ENCODE results near the gene RNF8. TPM values are rescaled to one million over a fixed set of nuclear protein-coding genes. Genes with fewer than 3 reads are reported as not detected.

The RNF8 gene
- total and polyA plus RNA-seq, 2 experiments from 2014 or later, result 30.6 to 30.8 TPM

DNA sequence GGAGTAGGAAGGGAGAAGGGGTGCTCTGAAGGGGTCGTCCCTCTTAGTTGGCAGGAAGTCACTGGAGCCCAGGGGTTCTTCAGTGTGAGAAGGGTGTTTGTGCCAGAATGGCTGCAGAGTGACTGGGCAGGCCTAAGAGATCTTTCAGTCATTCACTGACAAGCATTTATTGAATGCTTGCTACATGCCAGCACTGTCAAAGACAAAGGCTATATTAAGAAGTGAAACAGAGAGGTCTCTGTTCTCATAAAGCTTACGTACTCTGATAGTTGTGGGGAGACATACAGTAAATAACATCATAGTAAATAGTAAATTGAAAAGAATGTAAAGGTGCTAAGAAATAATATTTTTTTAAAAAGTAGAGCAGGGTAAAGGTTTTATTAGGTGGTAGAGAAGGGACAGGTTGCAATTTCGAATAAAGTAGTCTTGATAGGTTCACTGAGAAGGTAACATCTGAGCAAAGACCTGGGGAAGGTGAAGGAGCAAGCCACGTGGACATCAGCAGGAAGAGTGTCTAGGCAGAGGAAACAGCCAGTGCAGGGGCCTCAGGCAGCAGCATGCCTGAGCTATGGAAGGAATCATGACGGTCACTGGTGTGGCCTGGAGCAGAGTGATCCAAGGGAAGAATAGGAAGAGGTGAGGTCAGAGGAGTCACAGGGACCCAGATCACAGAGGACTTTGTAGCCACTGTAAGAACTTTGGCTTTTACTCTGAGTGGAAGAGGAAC is 36.3 kb upstream of the RNF8 start:
- Histone ChIP-seq H3K4me3 (no peak overlapping the region), H3K4me2 (no peak overlapping the region), H2AFZ (no peak overlapping the region), H3K9me2 (replicated peaks; ENCODE audit: insufficient read depth) (no peaks in the 10 kb centered on the region), H3K4me1 (ENCODE audit: insufficient read depth) (peaks cover 2% of the 10 kb centered on the region), H3K9me3 (ENCODE audit: low read depth) (no peaks in the 10 kb centered on the region), H4K20me1 (ENCODE audit: insufficient read depth, poor library complexity, severe bottlenecking) (no peaks in the 10 kb centered on the region), H3K36me3 (replicated peaks; ENCODE audit: insufficient read depth, low read depth) (no peaks in the 10 kb centered on the region), H3K27ac (no peak overlapping the region), H3K79me2 (no peaks in the 10 kb centered on the region), H3K27me3 (no peaks in the 10 kb centered on the region)
- TF ChIP-seq EZH2 (IDR thresholded peaks at IDR 0.05; ENCODE audit: borderline replicate concordance) (no peak), EZH2phosphoT487 (IDR thresholded peaks at IDR 0.05; ENCODE audit: low read depth, severe bottlenecking, unreplicated experiment) (no peak)
- TF ChIP-seq, protein P1, sequence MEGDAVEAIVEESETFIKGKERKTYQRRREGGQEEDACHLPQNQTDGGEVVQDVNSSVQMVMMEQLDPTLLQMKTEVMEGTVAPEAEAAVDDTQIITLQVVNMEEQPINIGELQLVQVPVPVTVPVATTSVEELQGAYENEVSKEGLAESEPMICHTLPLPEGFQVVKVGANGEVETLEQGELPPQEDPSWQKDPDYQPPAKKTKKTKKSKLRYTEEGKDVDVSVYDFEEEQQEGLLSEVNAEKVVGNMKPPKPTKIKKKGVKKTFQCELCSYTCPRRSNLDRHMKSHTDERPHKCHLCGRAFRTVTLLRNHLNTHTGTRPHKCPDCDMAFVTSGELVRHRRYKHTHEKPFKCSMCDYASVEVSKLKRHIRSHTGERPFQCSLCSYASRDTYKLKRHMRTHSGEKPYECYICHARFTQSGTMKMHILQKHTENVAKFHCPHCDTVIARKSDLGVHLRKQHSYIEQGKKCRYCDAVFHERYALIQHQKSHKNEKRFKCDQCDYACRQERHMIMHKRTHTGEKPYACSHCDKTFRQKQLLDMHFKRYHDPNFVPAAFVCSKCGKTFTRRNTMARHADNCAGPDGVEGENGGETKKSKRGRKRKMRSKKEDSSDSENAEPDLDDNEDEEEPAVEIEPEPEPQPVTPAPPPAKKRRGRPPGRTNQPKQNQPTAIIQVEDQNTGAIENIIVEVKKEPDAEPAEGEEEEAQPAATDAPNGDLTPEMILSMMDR (IDR thresholded peaks at IDR 0.05; ENCODE audit: poor library complexity), result no peak
- DNase-seq (ENCODE audit: low spot score), result no peak
- 95% methylated on average over 5 of the region's 5 CpGs for WGBS (ENCODE audit: low lambda C conversion rate, missing lambda C conversion rate)

DNA sequence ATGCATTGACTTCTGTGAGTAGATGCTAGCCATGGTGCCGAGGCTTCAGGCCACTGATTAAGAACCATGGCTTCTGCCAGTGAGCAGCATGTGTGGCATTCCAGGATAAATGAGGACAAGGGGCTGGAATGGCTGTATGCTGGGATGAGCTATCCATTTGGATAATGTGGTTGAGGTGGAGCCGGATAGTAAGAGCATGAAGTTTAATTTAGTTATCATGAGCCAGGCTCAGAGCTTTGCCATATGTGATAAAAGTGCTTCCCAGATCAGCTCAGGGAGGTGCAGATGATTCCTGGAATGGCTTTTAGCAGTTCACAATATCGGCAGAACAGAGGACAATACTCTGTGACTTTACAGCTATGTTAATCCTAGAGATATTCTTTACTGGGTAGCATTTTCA is 34.6 kb upstream of the RNF8 start:
- Histone ChIP-seq H3K36me3 (replicated peaks; ENCODE audit: insufficient read depth, low read depth) (no peaks in the 10 kb centered on the region), H3K4me1 (ENCODE audit: insufficient read depth) (peaks cover 11% of the 10 kb centered on the region)
- TF ChIP-seq, protein P1 (IDR thresholded peaks at IDR 0.05; ENCODE audit: poor library complexity), result no peak
- TF ChIP-seq EZH2phosphoT487 (IDR thresholded peaks at IDR 0.05; ENCODE audit: low read depth, severe bottlenecking, unreplicated experiment), result no peak
- TF ChIP-seq EZH2 (IDR thresholded peaks at IDR 0.05; ENCODE audit: borderline replicate concordance), result no peak

DNA sequence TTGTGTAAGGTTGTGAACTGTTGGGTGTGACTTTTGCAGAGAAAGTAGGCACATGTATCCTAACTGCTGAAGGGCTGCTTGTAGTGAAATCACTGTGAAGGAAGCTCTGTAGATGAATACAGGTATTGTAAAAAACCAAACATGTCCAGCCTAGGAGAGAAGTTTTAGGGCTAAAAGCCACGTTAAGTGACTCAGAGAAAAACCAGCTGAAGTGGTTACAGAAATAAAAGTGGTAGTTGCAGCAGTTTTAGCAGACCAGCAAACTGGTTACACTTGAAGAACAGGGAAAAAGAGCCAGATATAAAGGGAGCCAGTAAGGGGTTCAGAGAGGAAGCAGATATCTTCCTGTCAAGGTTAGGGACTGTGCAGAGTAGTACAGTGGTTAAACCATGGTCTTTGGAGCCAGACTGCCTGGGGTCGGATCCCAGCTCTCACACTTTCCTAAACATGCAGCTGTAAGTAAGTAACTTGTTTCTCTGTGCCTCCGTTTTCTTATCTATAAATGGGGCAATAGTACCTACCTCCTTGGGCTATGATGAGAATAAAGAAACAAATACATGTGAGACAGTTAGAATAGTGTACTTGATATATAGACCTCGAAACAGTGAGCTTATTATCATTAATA is 33.8 kb upstream of the RNF8 start:
- Histone ChIP-seq H3K4me1 (ENCODE audit: insufficient read depth) (peaks cover 18% of the 10 kb centered on the region), H3K4me3 (no peak overlapping the region), H3K27ac (no peak overlapping the region), H3K27me3 (no peaks in the 10 kb centered on the region), H3K9me2 (replicated peaks; ENCODE audit: insufficient read depth) (no peaks in the 10 kb centered on the region), H3K4me2 (no peak overlapping the region), H3K9me3 (ENCODE audit: low read depth) (no peaks in the 10 kb centered on the region), H3K36me3 (replicated peaks; ENCODE audit: insufficient read depth, low read depth) (no peaks in the 10 kb centered on the region), H4K20me1 (ENCODE audit: insufficient read depth, poor library complexity, severe bottlenecking) (no peaks in the 10 kb centered on the region), H3K79me2 (no peaks in the 10 kb centered on the region), H2AFZ (no peak overlapping the region)
- DNase-seq (ENCODE audit: low spot score), result no peak
- 85% methylated on average over 4 of the region's 4 CpGs for WGBS (ENCODE audit: low lambda C conversion rate, missing lambda C conversion rate)
- TF ChIP-seq EZH2phosphoT487 (IDR thresholded peaks at IDR 0.05; ENCODE audit: low read depth, severe bottlenecking, unreplicated experiment) (no peak), EZH2 (IDR thresholded peaks at IDR 0.05; ENCODE audit: borderline replicate concordance) (no peak)
- TF ChIP-seq, protein P1 (IDR thresholded peaks at IDR 0.05; ENCODE audit: poor library complexity), result no peak

More for the DNA sequence above, 34.6 kb upstream of the RNF8 start:
- Histone ChIP-seq H3K4me2 (no peak overlapping the region), H3K79me2 (no peaks in the 10 kb centered on the region), H2AFZ (no peak overlapping the region), H3K4me3 (no peak overlapping the region), H4K20me1 (ENCODE audit: insufficient read depth, poor library complexity, severe bottlenecking) (no peaks in the 10 kb centered on the region), H3K27me3 (no peaks in the 10 kb centered on the region), H3K9me3 (ENCODE audit: low read depth) (no peaks in the 10 kb centered on the region), H3K27ac (no peak overlapping the region), H3K9me2 (replicated peaks; ENCODE audit: insufficient read depth) (no peaks in the 10 kb centered on the region)
- WGBS (ENCODE audit: low lambda C conversion rate, missing lambda C conversion rate), result 75% methylated on average over 3 of the region's 3 CpGs
- no peak for DNase-seq (ENCODE audit: low spot score)

Measured in hepatocyte (in vitro differentiated cells).